ENCODE measurements around the gene CNIH4. TPM values are rescaled to one million over a fixed set of nuclear protein-coding genes. Genes with fewer than 3 reads are reported as not detected.

The CNIH4 gene
- total RNA-seq, 2 donors from 2014 or later, result 31.0 to 55.5 TPM

GRCh38 chr1:224405604-224405970, 48.9 kb downstream of the CNIH4 start:
- Histone ChIP-seq H3K4me1 (ENCODE audit: control insufficient read depth in 1 of 2, low read depth in 2 of 2) (peaks cover 0 to 19% of the 10 kb centered on the region in 2 donors), H3K9me3 (no peaks in the 10 kb centered on the region), H3K4me3 (no peak overlapping the region), H3K36me3 (peaks cover 57% of the 10 kb centered on the region), H3K27me3 (replicated peaks; ENCODE audit: insufficient read depth) (no peaks in the 10 kb centered on the region), H3K27ac (no peak overlapping the region)
- no peak for TF ChIP-seq CTCF (IDR thresholded peaks at IDR 0.05)
- ATAC-seq (ENCODE audit: insufficient number of reproducible peaks, low FRiP score, low read depth), result no peak
- DNase-seq (ENCODE audit: low spot score), result no peak

GRCh38 chr1:224406216-224406615, 49.5 kb downstream of the CNIH4 start:
- Histone ChIP-seq H3K4me3 (no peak overlapping the region), H3K4me1 (ENCODE audit: control insufficient read depth in 1 of 2, low read depth in 2 of 2) (peaks cover 0 to 19% of the 10 kb centered on the region in 2 donors), H3K27me3 (replicated peaks; ENCODE audit: insufficient read depth) (no peaks in the 10 kb centered on the region), H3K36me3 (peaks cover 53% of the 10 kb centered on the region), H3K27ac (no peak overlapping the region), H3K9me3 (no peaks in the 10 kb centered on the region)
- no peak for TF ChIP-seq CTCF (IDR thresholded peaks at IDR 0.05)
- ATAC-seq (ENCODE audit: insufficient number of reproducible peaks, low FRiP score, low read depth) (no peak), DNase-seq (ENCODE audit: low spot score) (no peak)

GRCh38 chr1:224407571-224408293, 51.1 kb downstream of the CNIH4 start:
- DNase-seq (ENCODE audit: low spot score) (no peak), ATAC-seq (ENCODE audit: insufficient number of reproducible peaks, low FRiP score, low read depth) (no peak)
- Histone ChIP-seq H3K27me3 (replicated peaks; ENCODE audit: insufficient read depth) (no peaks in the 10 kb centered on the region), H3K9me3 (no peaks in the 10 kb centered on the region), H3K27ac (no peak overlapping the region), H3K36me3 (peaks cover 47% of the 10 kb centered on the region), H3K4me3 (no peak overlapping the region), H3K4me1 (ENCODE audit: control insufficient read depth in 1 of 2, low read depth in 2 of 2) (peaks cover 0 to 19% of the 10 kb centered on the region in 2 donors)
- no peak for TF ChIP-seq CTCF (IDR thresholded peaks at IDR 0.05)

- no peak overlapping the region for H3K27ac ChIP-seq
- H3K27me3 ChIP-seq (replicated peaks; ENCODE audit: insufficient read depth), result no peaks in the 10 kb centered on the region
- no peak for TF ChIP-seq CTCF (IDR thresholded peaks at IDR 0.05)
- ATAC-seq (ENCODE audit: insufficient number of reproducible peaks, low FRiP score, low read depth) (no peak), DNase-seq (ENCODE audit: low spot score) (no peak)
- H3K9me3 ChIP-seq, result no peaks in the 10 kb centered on the region
- H3K4me1 ChIP-seq (ENCODE audit: control insufficient read depth in 1 of 2, low read depth in 2 of 2), result peaks cover 0 to 19% of the 10 kb centered on the region in 2 donors
- no peak overlapping the region for H3K4me3 ChIP-seq
- peaks cover 44% of the 10 kb centered on the region for H3K36me3 ChIP-seq
These were observed 51.6 kb downstream of the CNIH4 start for GRCh38 chr1:224408294-224408590.

- Histone ChIP-seq H3K27ac (no peak overlapping the region), H3K4me1 (ENCODE audit: control insufficient read depth in 1 of 2, low read depth in 2 of 2) (peaks cover 0 to 11% of the 10 kb centered on the region in 2 donors), H3K36me3 (peaks cover 20% of the 10 kb centered on the region), H3K9me3 (no peaks in the 10 kb centered on the region), H3K4me3 (no peak overlapping the region), H3K27me3 (replicated peaks; ENCODE audit: insufficient read depth) (no peaks in the 10 kb centered on the region)
- no peak for TF ChIP-seq CTCF (IDR thresholded peaks at IDR 0.05)
- ATAC-seq (ENCODE audit: insufficient number of reproducible peaks, low FRiP score, low read depth) (no peak), DNase-seq (ENCODE audit: low spot score) (no peak)
These were observed 55.1 kb downstream of the CNIH4 start for GRCh38 chr1:224411766-224412165.

Measured in thoracic aorta (tissue), 2 donors.